ENCODE results near the gene MAP1S. TPM values are rescaled to one million over a fixed set of nuclear protein-coding genes. Genes with fewer than 3 reads are reported as not detected.

The MAP1S gene
- total and polyA plus RNA-seq, 2 of the 4 experiments (the other 2 are of a cell fraction) = 6.1 to 48.6 TPM

DNA sequence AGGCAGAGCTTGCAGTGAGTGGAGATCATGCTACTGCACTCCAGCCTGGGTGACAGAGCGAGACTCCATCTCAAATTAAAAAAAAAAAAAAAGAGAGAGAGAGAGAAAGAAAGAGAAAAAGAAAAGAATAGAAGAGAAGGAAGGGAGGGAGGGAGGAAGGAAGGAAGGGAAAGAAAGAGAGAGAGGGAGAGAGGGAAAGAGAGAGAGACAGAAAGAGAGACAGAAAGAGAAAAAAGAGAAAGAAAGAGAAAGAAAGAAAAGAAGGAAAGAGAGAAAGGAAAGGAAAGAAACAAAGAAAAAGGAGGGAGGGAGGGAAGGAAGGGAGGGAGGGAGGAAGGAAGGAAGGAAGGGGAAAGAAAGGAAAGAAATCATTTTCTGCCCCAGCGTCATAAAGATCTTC lies 24.1 kb upstream of the MAP1S start:
- POLR2A ChIA-PET (ENCODE audit: unreplicated experiment) = no interaction called here
- no peak overlapping the region for H2BK120ac ChIP-seq (ENCODE audit: low read depth, low read length)
- no peak overlapping the region for H3K56ac ChIP-seq (ENCODE audit: extremely low read depth, insufficient read depth, low read length)
- TF ChIP-seq NFE2L2 (IDR thresholded peaks at IDR 0.05; ENCODE audit: low read depth, low read length) (no peak), FOS (IDR thresholded peaks at IDR 0.05; ENCODE audit: low read depth, low read length) (no peak), RAD21 (IDR thresholded peaks at IDR 0.05; ENCODE audit: low read length) (no peak), MAZ (IDR thresholded peaks at IDR 0.05; ENCODE audit: borderline replicate concordance, low read depth, low read length) (no peak), MAFK (IDR thresholded peaks at IDR 0.05; ENCODE audit: low read depth, low read length) (no peak), SMC3 (IDR thresholded peaks at IDR 0.05; ENCODE audit: low read depth, low read length) (no peak), CEBPB (IDR thresholded peaks at IDR 0.05; ENCODE audit: low read depth, low read length) (no peak)
- TF ChIP-seq, protein P1, sequence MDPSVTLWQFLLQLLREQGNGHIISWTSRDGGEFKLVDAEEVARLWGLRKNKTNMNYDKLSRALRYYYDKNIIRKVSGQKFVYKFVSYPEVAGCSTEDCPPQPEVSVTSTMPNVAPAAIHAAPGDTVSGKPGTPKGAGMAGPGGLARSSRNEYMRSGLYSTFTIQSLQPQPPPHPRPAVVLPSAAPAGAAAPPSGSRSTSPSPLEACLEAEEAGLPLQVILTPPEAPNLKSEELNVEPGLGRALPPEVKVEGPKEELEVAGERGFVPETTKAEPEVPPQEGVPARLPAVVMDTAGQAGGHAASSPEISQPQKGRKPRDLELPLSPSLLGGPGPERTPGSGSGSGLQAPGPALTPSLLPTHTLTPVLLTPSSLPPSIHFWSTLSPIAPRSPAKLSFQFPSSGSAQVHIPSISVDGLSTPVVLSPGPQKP (IDR thresholded peaks at IDR 0.05; ENCODE audit: borderline replicate concordance, low read depth, low read length) = no peak
- TF ChIP-seq, protein P2, sequence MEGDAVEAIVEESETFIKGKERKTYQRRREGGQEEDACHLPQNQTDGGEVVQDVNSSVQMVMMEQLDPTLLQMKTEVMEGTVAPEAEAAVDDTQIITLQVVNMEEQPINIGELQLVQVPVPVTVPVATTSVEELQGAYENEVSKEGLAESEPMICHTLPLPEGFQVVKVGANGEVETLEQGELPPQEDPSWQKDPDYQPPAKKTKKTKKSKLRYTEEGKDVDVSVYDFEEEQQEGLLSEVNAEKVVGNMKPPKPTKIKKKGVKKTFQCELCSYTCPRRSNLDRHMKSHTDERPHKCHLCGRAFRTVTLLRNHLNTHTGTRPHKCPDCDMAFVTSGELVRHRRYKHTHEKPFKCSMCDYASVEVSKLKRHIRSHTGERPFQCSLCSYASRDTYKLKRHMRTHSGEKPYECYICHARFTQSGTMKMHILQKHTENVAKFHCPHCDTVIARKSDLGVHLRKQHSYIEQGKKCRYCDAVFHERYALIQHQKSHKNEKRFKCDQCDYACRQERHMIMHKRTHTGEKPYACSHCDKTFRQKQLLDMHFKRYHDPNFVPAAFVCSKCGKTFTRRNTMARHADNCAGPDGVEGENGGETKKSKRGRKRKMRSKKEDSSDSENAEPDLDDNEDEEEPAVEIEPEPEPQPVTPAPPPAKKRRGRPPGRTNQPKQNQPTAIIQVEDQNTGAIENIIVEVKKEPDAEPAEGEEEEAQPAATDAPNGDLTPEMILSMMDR (conservative IDR thresholded peaks at IDR 0.05; ENCODE audit: low read depth, low read length) = no peak
- no peak overlapping the region for H2BK20ac ChIP-seq (ENCODE audit: low read depth, low read length)
- intact Hi-C loops (cut with micrococcal nuclease) = no loop called here
- ATAC-seq (ENCODE audit: low read depth) (no peak), DNase-seq (no peak)
- no peaks in the 10 kb centered on the region for H3K9me1 ChIP-seq (ENCODE audit: insufficient read depth, low read length)
- no peak overlapping the region for H3K14ac ChIP-seq (replicated peaks; ENCODE audit: low read depth, low read length)
- in situ Hi-C loops (cut with MboI; ENCODE audit: low sequenced_read_pairs) = no loop called here
- H3K9me3 ChIP-seq (ENCODE audit: control insufficient read depth, insufficient read depth, low read length) = no peaks in the 10 kb centered on the region
- H3K4me2 ChIP-seq (ENCODE audit: low read depth, low read length) = no peak overlapping the region
- no peak overlapping the region for H2BK5ac ChIP-seq (ENCODE audit: low read depth, low read length, poor library complexity, severe bottlenecking)
- H3K27ac ChIP-seq (ENCODE audit: insufficient read depth, low read length) = no peak overlapping the region
- no CpG with 5 or more reads among the region's 2 CpGs for WGBS, 2 experiments (ENCODE audit: extremely low coverage in 2 of 2, insufficient read length in 1 of 2)
- peaks cover 23% of the 10 kb centered on the region for H3K27me3 ChIP-seq (ENCODE audit: control insufficient read depth, insufficient read depth, low read length)
- no peak overlapping the region for H3K9ac ChIP-seq (ENCODE audit: low read depth, low read length)
- H2AFZ ChIP-seq (replicated peaks; ENCODE audit: low read length, poor library complexity) = no peak overlapping the region
- no peak overlapping the region for H4K8ac ChIP-seq (ENCODE audit: low read depth in 2 of 2, low read length in 2 of 2)
- dilution Hi-C loops (cut with HindIII; ENCODE audit: low sequenced_read_pairs, unreplicated experiment) = no loop called here
- no peak overlapping the region for H3K23ac ChIP-seq (ENCODE audit: low read depth, low read length)
- H3K79me1 ChIP-seq (ENCODE audit: low read depth in 1 of 2, low read length in 2 of 2) = no peaks in the 10 kb centered on the region
- no peak overlapping the region for H4K91ac ChIP-seq (ENCODE audit: insufficient read depth, low read depth, low read length)
- no peaks in the 10 kb centered on the region for H3K36me3 ChIP-seq (ENCODE audit: control insufficient read depth, insufficient read depth, low read length)
- H2AK5ac ChIP-seq (ENCODE audit: low read depth, low read length) = no peak overlapping the region
- no peak overlapping the region for H3K18ac ChIP-seq (ENCODE audit: low read depth, low read length)
- H2AK9ac ChIP-seq (replicated peaks; ENCODE audit: low read depth, low read length, poor library complexity) = no peak overlapping the region
- BruUV-seq (replicated peaks) = no TSS peak
- H3K4me3 ChIP-seq (ENCODE audit: insufficient read depth, low read depth, low read length) = no peak overlapping the region
- CTCF ChIA-PET = no interaction called here
- H3K4ac ChIP-seq (ENCODE audit: low read depth, low read length) = no peak overlapping the region
- no peak overlapping the region for H2BK15ac ChIP-seq (ENCODE audit: low read depth, low read length)
- H4K5ac ChIP-seq (ENCODE audit: low read depth, low read length) = no peak overlapping the region
- H4K20me1 ChIP-seq (ENCODE audit: insufficient read depth, low read length) = no peaks in the 10 kb centered on the region
- H3K4me1 ChIP-seq (ENCODE audit: control insufficient read depth, insufficient read depth, low read length) = no peaks in the 10 kb centered on the region
